Kasumi-1 (cell line): ENCODE measurements around the gene PRM1.

ENCODE experiments used
- DNase-seq, 2 experiments: peaks; one replicate each; lab custom pipeline; 2025; lab: John Stamatoyannopoulos, UW

Gene PRM1

GRCh38 chr16:11253995-11254912, 26.9 kb downstream of the PRM1 start:
- no peak for DNase-seq

GRCh38 chr16:11253009-11253994, 27.8 kb downstream of the PRM1 start:
- DNase-seq = no peak

GRCh38 chr16:11252482-11252931, 28.6 kb downstream of the PRM1 start:
- DNase-seq = no peak

- DNase-seq = peak in 1 of 2 experiments; percentile 1
Observed at GRCh38 chr16:11251525-11252481, 29.3 kb downstream of the PRM1 start.

GRCh38 chr16:11250786-11251524, 30.2 kb downstream of the PRM1 start:
- no peak for DNase-seq

GRCh38 chr16:11250091-11250785, 30.9 kb downstream of the PRM1 start:
- DNase-seq = no peak

GRCh38 chr16:11249233-11250061, 31.7 kb downstream of the PRM1 start:
- DNase-seq = no peak

GRCh38 chr16:11248133-11248532, 33.0 kb downstream of the PRM1 start:
- DNase-seq = no peak

- no peak for DNase-seq
Observed at GRCh38 chr16:11245988-11246387, 35.1 kb downstream of the PRM1 start.

- no peak for DNase-seq
Observed at GRCh38 chr16:11245222-11245737, 35.9 kb downstream of the PRM1 start.

GRCh38 chr16:11242658-11243057, 38.5 kb downstream of the PRM1 start:
- no peak for DNase-seq

- no peak for DNase-seq
Observed at GRCh38 chr16:11241480-11242204, 39.5 kb downstream of the PRM1 start.

GRCh38 chr16:11240636-11241473, 40.3 kb downstream of the PRM1 start:
- DNase-seq = no peak

- DNase-seq = no peak
Observed at GRCh38 chr16:11239644-11240632, 41.2 kb downstream of the PRM1 start.

GRCh38 chr16:11238272-11239202, 42.6 kb downstream of the PRM1 start:
- no peak for DNase-seq
